Ascending aorta (tissue), 2 donors: ENCODE results near the gene TSFM. TPM values are rescaled to one million over a fixed set of nuclear protein-coding genes. Genes with fewer than 3 reads are reported as not detected.
A peak's percentile ranks its signal among the peaks of the same experiment; 100 is the strongest.

ENCODE experiments used
- DNase-seq, 2 donors: peaks; one replicate each; pipeline ENCODE4 v3.0.0-alpha.2; 2019; ENCODE audit warnings: low spot score in 2 of 2
- H3K27ac ChIP-seq, 2 donors: fragments of 200-600 bp; sonication (generic); one replicate each; pipeline ENCODE4 v1.5.1; 2016 to 2017; ENCODE audit warnings: mild to moderate bottlenecking in 1 of 2
- H3K27me3 ChIP-seq: fragments of 200-600 bp; sonication (generic); one replicate; pipeline ENCODE4 v1.5.1; 2017
- H3K36me3 ChIP-seq, 2 donors: fragments of 200-600 bp; sonication (generic); one replicate each; pipeline ENCODE4 v1.5.1; 2016
- H3K4me1 ChIP-seq, 2 donors: fragments of 200-600 bp; sonication (generic); one replicate each; pipeline ENCODE4 v1.5.1; 2016 to 2017; ENCODE audit warnings: mild to moderate bottlenecking in 1 of 2
- H3K4me3 ChIP-seq, 2 donors: fragments of 200-600 bp; sonication (generic); one replicate each; pipeline ENCODE4 v1.5.1; 2016 to 2017; ENCODE audit warnings: mild to moderate bottlenecking in 1 of 2
- H3K9me3 ChIP-seq, 2 donors: fragments of 200-600 bp; sonication (generic); one replicate each; pipeline ENCODE4 v1.5.1; 2016
- intact Hi-C: fragments of 100-400 bp; cut with DNase I; formaldehyde crosslinking; loops from one replicate; pipeline ENCODE4 v1.15.1; 2023
- total RNA-seq: library from RNA; depleted of rRNA; stranded (reverse); fragments of >200 nt; gene quantifications from one replicate; pipeline ENCODE4 v1.1.0, GENCODE V29; 2016
- TF ChIP-seq, protein P1 (sequence below), 3 experiments: fragments of 200-600 bp in 2 of 3; fragments of 450-650 bp in 1 of 3; sonication (generic) in 2 of 3; IDR thresholded peaks; one replicate each; pipeline ENCODE4 v1.5.1; 2016 to 2019; ENCODE audit warnings: antibody characterized with exemption in 3 of 3, mild to moderate bottlenecking in 1 of 3, moderate library complexity in 1 of 3

TSFM gene
- total RNA-seq, 1 donor from 2014 or later = 46.8 TPM

- H3K27ac ChIP-seq = no peak overlapping the region
- H3K9me3 ChIP-seq = no peaks in the 10 kb centered on the region
- TF ChIP-seq, protein P1, sequence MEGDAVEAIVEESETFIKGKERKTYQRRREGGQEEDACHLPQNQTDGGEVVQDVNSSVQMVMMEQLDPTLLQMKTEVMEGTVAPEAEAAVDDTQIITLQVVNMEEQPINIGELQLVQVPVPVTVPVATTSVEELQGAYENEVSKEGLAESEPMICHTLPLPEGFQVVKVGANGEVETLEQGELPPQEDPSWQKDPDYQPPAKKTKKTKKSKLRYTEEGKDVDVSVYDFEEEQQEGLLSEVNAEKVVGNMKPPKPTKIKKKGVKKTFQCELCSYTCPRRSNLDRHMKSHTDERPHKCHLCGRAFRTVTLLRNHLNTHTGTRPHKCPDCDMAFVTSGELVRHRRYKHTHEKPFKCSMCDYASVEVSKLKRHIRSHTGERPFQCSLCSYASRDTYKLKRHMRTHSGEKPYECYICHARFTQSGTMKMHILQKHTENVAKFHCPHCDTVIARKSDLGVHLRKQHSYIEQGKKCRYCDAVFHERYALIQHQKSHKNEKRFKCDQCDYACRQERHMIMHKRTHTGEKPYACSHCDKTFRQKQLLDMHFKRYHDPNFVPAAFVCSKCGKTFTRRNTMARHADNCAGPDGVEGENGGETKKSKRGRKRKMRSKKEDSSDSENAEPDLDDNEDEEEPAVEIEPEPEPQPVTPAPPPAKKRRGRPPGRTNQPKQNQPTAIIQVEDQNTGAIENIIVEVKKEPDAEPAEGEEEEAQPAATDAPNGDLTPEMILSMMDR (IDR thresholded peaks at IDR 0.05) = no peak
- peaks cover 0 to 32% of the 10 kb centered on the region in 2 donors for H3K4me1 ChIP-seq
- H3K36me3 ChIP-seq = no peaks in the 10 kb centered on the region
- intact Hi-C loops = loop anchor here (5.0 kb wide), 1 partner anchor 41 kb away; no protein-coding TSS in a partner anchor
- H3K4me3 ChIP-seq = no peak overlapping the region
- peak in 1 of 2 donors; percentile 54 for DNase-seq
- H3K27me3 ChIP-seq = no peaks in the 10 kb centered on the region
Measured at GRCh38 chr12:57767876-57768275, 14.7 kb upstream of the TSFM start.

- peaks cover 2 to 38% of the 10 kb centered on the region in 2 donors for H3K4me1 ChIP-seq
- DNase-seq = no peak
- intact Hi-C loops = loop anchor here (5.0 kb wide), 1 partner anchor 42 kb away; no protein-coding TSS in a partner anchor
- TF ChIP-seq, protein P1 (IDR thresholded peaks at IDR 0.05) = no peak
- H3K27ac ChIP-seq = no peak overlapping the region
- no peaks in the 10 kb centered on the region for H3K9me3 ChIP-seq
- no peak overlapping the region for H3K4me3 ChIP-seq
- peaks cover 0 to 3% of the 10 kb centered on the region in 2 donors for H3K36me3 ChIP-seq
- H3K27me3 ChIP-seq = no peaks in the 10 kb centered on the region
Measured at GRCh38 chr12:57769594-57769993, 13.0 kb upstream of the TSFM start.

DNA sequence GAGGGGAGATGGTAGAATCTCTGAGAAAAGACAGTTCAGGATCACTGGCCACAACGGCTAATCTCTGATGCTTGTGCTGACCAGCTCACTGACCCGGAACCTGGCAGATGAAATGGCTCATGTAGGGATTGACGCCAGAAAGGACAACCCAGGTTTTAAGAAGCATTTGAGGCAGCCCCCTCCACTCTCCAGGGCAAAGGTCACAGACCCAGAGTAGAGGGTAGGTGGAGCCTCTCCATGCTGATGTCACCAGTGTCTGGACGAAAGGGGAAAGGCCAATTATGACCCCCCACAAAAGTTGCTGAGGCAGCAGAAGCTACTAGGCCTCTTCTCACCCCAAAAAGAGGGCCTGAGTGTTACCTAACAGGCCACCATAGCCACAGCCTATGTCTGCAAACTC lies 11.9 kb upstream of the TSFM start:
- peak overlapping the region; percentile 90 to 94 for H3K27ac ChIP-seq
- intact Hi-C loops = loop anchor here (1.0 kb wide), 1 partner anchor 18 kb away; the partner anchor contains the start of gene CDK4
- H3K36me3 ChIP-seq = peaks cover 0 to 11% of the 10 kb centered on the region in 2 donors
- TF ChIP-seq, protein P1 (IDR thresholded peaks at IDR 0.05) = no peak
- H3K27me3 ChIP-seq = no peaks in the 10 kb centered on the region
- H3K4me3 ChIP-seq = no peak overlapping the region
- H3K9me3 ChIP-seq = no peaks in the 10 kb centered on the region
- peaks cover 2 to 27% of the 10 kb centered on the region in 2 donors for H3K4me1 ChIP-seq
- DNase-seq = peak in 1 of 2 donors; percentile 60

GRCh38 chr12:57771236-57771872 lies 11.2 kb upstream of the TSFM start:
- intact Hi-C loops = loop anchor here (1.0 kb wide), 1 partner anchor 19 kb away; the partner anchor contains the start of gene CDK4
- Histone ChIP-seq H3K27ac (peak overlapping the region; percentile 90 to 94), H3K36me3 (peaks cover 0 to 11% of the 10 kb centered on the region in 2 donors), H3K27me3 (no peaks in the 10 kb centered on the region), H3K4me1 (peaks cover 2 to 20% of the 10 kb centered on the region in 2 donors), H3K9me3 (no peaks in the 10 kb centered on the region), H3K4me3 (peak overlapping the region; percentile 80 to 83)
- DNase-seq = peak; percentile 53 to 93
- TF ChIP-seq, protein P1 (IDR thresholded peaks at IDR 0.05) = no peak

DNA sequence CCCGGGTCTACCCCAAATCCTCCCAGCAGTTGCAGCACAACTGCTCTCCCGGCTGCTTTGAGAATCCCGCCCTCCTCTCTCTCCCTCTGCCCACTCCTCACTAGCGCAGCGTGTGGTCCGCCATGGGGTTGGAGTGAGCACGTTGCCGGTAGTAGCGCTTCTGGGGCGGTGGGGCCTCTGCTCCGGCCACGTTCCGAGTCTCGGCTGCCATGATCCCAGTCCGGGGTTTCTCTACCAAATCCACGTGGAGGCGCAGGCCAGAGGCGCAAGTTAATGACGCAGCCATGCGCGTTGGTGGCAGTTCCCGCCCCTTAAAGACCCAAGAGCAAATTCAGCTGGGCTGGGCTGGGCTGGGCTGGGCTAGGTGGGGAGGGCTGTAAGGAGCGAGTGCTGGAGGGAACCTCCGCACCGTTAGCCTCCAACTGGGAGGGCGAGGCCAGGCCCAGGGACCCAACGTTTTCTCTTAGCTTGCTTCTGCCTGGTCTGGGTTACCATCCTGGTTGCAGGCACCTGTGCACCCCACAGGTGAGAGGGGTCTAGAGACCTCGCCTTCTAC lies 10.6 kb upstream of the TSFM start, which contains the start of gene METTL1:
Gene METTL1, minus strand, starts transcription at position 233 of the 556 bp plus-strand sequence. Its CDS starts 22 bp downstream, at position 211.
- Histone ChIP-seq H3K27me3 (no peaks in the 10 kb centered on the region), H3K36me3 (peaks cover 0 to 11% of the 10 kb centered on the region in 2 donors), H3K4me1 (peaks cover 2 to 16% of the 10 kb centered on the region in 2 donors), H3K27ac (peak within 1 kb of the TSS; percentile 90 to 94), H3K9me3 (no peaks in the 10 kb centered on the region), H3K4me3 (peak within 1 kb of the TSS; percentile 80 to 83)
- TF ChIP-seq, protein P1 (IDR thresholded peaks at IDR 0.05) = no peak
- intact Hi-C loops = loop anchor here (1.0 kb wide), 1 partner anchor 20 kb away; the partner anchor contains the start of gene CDK4
- peak; percentile 91 to 97 for DNase-seq
